NCI-H2029 treated with DMSO at 0.1 percent for 48 hours (cell line): Measurements from ENCODE around the gene AMFR.

Source experiments
- DNase-seq: peaks from one replicate; lab custom pipeline; 2025; lab: John Stamatoyannopoulos, UW

AMFR gene

DNA sequence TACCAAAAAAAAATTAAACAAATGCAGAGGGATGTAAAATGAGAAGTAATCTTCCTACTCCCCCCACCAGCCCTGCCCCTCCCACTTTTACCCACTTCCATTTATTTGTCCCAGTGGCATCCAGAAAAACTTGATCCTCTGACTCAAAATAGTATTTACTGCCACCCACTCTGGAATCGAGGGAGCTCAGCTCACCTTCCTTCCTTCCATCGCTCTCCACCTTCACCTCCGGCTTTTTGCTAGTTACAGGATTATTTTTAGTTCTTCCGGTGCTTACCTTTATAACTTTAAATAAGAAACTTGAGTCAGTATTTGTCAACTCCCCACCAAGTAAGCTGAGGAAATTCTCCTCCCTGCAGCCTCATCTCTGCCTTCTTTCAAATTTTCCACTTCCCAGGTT is 94.9 kb downstream of the AMFR start:
- DNase-seq: no peak

GRCh38 chr16:56329887-56330286 is 95.5 kb downstream of the AMFR start:
- DNase-seq: no peak

DNA sequence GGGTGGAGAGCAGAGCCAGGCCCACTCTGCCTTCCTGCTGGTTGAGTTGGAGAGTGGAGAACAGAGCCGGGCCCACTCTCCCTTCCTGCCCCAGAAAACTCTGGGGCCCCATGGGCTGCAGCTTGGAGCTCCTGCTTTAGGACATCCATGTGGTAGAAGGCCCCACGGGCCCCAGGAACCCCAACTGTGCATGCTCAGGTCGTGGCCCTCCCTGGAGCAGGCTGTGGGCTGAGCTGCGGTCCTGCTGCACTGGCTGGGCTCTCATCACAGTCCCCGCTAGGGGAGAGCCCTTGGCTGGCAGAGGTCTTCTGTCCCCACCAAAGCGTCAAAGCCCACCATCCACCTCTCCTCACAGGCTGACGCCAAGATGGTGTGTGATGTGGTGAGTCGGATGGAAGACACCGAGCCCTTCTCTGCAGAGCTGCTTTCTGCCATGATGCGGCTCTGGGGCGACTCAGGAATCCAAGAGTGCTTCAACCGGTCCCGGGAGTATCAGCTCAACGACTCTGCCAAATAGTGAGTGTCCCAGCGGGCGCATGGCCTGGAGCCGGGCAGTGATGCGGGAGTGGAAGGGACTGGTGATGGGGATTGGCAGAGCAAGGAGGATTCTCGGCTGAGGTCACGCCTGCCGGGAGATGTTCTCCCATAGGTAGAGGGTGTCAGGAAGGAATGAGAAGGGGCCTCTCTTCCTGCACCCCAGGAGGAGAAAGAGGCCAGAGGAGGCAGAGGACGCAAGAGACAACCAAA is 96.9 kb downstream of the AMFR start:
- DNase-seq: no peak

DNA sequence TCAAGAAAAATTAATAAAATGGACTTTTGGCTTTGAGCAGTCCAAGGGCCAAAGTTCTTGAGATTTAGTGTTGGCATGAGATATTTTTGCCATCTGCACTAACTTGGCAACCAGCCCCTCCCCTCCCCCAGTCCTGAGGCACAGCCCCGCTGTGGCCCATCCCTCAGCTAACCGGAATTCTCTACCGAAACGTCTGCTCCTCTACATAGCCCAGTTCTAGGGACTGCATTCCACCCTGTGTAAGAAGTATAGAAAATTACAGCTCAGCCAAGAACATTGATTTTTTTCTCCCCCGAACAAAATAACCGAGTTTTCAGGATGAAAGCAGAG is 97.5 kb downstream of the AMFR start:
- no peak for DNase-seq

DNA sequence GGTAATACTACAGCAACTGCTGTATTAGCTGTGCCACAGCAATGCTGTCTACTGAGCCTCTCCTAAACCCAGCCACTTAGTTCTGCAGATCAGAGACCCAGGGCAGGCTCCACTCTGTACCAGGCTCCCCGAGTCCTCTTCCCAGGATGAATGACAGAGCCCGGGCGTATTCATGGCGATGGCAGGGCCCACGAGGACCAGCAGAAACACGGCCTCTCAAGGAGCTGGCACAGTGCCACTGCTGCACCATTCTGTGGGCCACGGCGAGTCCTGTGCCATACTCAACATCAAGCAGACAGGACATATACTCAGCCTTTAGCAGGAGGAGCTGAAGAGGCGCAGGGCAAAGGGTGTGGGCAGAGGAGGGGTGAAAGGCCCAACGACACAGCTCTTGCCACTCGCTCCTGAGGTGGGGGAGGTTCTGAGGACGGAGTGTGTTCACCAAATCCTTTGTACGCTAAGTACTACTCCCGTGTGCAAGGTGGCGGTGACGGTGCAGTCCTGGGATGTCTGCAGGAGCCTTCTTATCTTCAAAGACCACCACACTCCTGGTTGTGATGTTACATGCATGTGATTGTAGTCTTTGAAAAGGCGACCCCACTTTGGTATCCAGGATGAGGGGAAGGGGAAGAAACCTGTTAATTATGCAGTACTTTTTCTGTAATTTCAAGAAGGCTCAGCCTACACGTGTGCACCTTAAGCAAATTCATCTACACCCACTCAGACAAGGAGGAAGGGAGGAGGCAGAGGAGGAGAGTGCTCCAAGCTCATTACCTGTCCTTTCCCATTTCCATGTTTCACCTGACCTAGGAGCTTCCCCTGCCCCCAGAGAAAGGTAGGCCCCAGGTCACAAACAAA is 98.0 kb downstream of the AMFR start:
- DNase-seq: no peak

DNA sequence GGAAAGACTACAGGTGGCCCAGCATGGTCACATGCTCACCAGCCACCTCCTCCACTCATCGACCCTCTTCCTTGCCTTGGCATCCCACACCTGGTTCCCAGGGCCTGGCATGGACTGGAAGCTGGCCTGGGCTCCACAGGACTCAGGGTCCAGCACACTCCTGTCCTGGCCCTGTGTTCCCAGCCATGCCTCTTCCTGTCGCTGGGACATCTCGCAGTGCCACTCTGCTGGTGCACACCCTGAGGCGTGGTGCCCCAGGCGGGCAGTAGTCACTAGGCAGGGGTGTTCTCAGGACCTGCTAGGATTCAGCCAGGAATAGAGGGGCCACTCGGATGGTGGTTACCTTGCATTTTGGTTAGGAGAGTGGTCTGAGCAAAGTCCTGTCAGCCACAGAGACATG is 99.4 kb downstream of the AMFR start:
- DNase-seq: no peak

DNA sequence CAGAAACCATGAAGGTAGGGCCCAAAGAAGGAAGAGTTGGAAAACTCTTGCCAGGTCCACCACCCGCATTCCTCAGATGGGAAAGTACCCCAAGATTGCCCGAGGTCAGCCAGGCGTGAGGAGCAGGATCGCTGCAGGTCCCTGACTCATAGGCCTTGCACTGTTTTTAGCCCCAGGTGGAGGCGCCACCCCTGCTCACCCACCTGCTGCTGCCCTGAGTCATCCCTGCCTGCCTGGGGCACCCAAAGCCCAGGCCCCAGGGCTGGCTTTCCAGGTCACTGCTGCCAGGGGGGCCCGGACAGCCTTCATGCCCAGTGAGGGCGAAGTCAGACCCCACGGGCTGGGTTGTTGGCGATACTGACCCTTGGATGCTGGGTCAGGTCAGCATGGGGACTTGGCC is 100.9 kb downstream of the AMFR start:
- no peak for DNase-seq

- DNase-seq: no peak
Observed at GRCh38 chr16:56321571-56321970, 103.8 kb downstream of the AMFR start.

GRCh38 chr16:56320811-56321558 is 104.4 kb downstream of the AMFR start:
- DNase-seq: no peak

DNA sequence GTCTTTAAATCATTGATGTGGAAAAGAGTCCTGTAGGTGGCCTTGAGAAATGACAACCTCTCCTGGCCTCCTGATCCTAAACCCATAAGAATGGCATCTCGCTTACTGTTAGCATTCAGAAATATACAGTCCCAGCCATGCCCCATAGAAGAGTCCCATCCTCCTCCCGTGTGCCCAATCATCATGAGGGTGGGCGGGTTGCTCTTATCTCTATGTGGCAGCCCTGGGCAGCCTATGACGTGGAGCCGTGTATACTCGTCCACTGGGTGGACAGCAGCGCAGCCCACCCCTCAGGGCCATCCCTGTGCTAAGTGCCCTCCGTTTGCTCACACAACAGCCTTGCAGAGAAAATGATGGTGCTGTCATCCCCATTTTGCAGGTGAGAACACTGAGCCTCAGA is 105.3 kb downstream of the AMFR start:
- DNase-seq: no peak

DNA sequence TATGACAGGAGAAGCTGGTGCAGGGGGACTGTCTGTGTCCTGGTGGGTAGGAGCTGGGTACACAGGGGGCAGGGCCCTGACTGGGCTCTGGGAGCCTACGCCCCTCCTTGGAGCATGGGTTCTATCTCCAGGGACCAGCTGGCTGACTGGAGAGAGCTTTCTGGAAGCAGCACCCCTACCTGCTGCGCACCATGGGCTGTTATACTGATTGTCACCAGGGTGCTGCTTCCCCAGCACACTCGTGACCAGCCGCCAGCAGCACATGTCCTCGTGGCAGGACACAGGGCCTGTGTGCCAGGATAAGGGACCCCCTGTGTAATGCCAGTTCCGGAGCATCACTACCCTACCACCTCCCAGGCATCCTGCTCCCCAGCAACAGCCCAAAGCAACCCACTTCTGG is 106.0 kb downstream of the AMFR start:
- DNase-seq: no peak

DNA sequence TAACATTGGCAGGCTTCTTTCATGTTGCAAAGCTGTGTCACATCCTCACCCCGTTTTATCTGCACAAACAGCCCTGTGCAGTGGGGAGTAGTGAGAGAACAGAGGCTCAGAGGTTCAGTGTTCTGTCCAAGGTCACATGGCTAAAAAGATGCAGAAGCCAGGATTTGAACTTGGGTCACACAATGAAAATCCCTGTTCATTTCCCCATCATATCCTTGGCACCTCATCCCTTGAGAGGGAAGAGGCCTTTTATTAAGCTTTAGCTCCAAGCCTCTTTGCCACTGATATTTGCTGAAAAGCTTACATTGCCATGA is 106.6 kb downstream of the AMFR start:
- no peak for DNase-seq

GRCh38 chr16:56317998-56318826 is 107.1 kb downstream of the AMFR start:
- DNase-seq: no peak

GRCh38 chr16:56316545-56316944 is 108.8 kb downstream of the AMFR start:
- DNase-seq: no peak

- DNase-seq: no peak
Observed at GRCh38 chr16:56315955-56316354, 109.4 kb downstream of the AMFR start.

- DNase-seq: no peak
Observed at GRCh38 chr16:56314244-56314850, 111.0 kb downstream of the AMFR start.

GRCh38 chr16:56312556-56312955 is 112.8 kb downstream of the AMFR start:
- no peak for DNase-seq

GRCh38 chr16:56312028-56312300 is 113.4 kb downstream of the AMFR start:
- peak; percentile 79 for DNase-seq
